Activated CD8-positive, alpha-beta T cell treated with anti-CD3 and anti-CD28 coated beads for 36 hours (primary cell): ENCODE measurements around the gene HMX1. TPM values are rescaled to one million over a fixed set of nuclear protein-coding genes. Genes with fewer than 3 reads are reported as not detected.

Source experiments
- ATAC-seq: fragments of 200-7000 bp; cut with Tn5 transposase; one replicate; pipeline ENCODE4 v1.10.0; 2021; ENCODE audit warnings: mild to moderate bottlenecking, moderate library complexity
- CTCF ChIA-PET: fragments of 350-600 bp; sonication (Branson Sonifier 250); formaldehyde crosslinking; loops from one replicate; lab custom pipeline; 2021; ENCODE audit warnings: antibody characterized with exemption; lab: Charles Lee
- POLR2A ChIA-PET: fragments of 350-600 bp; sonication (Branson Sonifier 250); formaldehyde crosslinking; loops from one replicate; lab custom pipeline; 2021; ENCODE audit warnings: antibody characterized with exemption; lab: Charles Lee
- DNase-seq: peaks from one replicate; pipeline ENCODE4 v3.0.0-alpha.2; 2020
- H3K27ac Mint-ChIP-seq: one replicate; pipeline ENCODE4 v1.8.0; 2021; ENCODE audit warnings: mild to moderate bottlenecking, mixed read lengths
- H3K27me3 Mint-ChIP-seq: one replicate; pipeline ENCODE4 v1.8.0; 2021; ENCODE audit warnings: mixed read lengths
- H3K36me3 Mint-ChIP-seq: one replicate; pipeline ENCODE4 v1.8.0; 2021; ENCODE audit warnings: low read depth, mixed read lengths
- H3K4me1 Mint-ChIP-seq: one replicate; pipeline ENCODE4 v1.8.0; 2021; ENCODE audit warnings: low read depth, mixed read lengths
- H3K4me3 Mint-ChIP-seq: one replicate; pipeline ENCODE4 v1.8.0; 2021; ENCODE audit warnings: mild to moderate bottlenecking, moderate library complexity, mixed read lengths
- H3K9me3 Mint-ChIP-seq: one replicate; pipeline ENCODE4 v1.8.0; 2021; ENCODE audit warnings: mixed read lengths
- intact Hi-C: fragments of 100-400 bp; cut with micrococcal nuclease; formaldehyde crosslinking; loops from one replicate; pipeline ENCODE4 v1.10.0; 2022
- total RNA-seq, 2 experiments: library from RNA; stranded (reverse); gene quantifications; one replicate each; pipeline ENCODE4 v1.2.3, GENCODE V29; 2021
- TF ChIP-seq, protein P1 (sequence below): fragments of 200-600 bp; IDR thresholded peaks from one replicate; pipeline ENCODE4 v1.8.0; 2022; ENCODE audit warnings: antibody characterized with exemption, mild to moderate bottlenecking

The HMX1 gene
- total RNA-seq, 2 experiments from 2014 or later, result not detected

DNA sequence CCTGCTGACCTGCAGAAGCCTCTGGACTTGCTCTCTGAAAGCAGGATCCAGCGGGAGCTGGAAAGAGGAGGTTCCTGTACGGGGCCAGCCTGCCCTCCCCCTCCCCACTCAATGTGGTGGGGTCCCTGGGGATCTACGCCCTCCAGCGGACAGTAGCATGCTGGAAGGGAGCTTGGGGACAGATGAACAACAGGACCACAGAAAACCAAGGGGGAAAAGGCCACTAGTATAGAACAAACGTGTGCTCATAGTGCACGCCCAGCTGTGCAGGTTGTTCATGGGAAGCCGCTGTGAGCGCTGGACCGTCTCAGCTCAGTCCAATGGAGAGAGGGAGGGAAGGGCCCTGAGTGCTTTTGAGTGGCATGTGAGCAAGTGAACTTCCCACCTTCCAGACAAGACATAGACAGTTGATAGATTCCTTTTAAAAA lies 15.8 kb downstream of the HMX1 start:
- Mint-ChIP-seq H3K27me3 (peaks cover 51% of the 10 kb centered on the region), H3K9me3 (no peaks in the 10 kb centered on the region), H3K36me3 (no peaks in the 10 kb centered on the region), H3K27ac (no peak overlapping the region), H3K4me1 (peaks cover 5% of the 10 kb centered on the region), H3K4me3 (no peak overlapping the region)
- no peak for ATAC-seq
- POLR2A ChIA-PET, result no interaction called here
- DNase-seq, result no peak
- intact Hi-C loops, result no loop called here
- CTCF ChIA-PET, result no interaction called here
- TF ChIP-seq, protein P1, sequence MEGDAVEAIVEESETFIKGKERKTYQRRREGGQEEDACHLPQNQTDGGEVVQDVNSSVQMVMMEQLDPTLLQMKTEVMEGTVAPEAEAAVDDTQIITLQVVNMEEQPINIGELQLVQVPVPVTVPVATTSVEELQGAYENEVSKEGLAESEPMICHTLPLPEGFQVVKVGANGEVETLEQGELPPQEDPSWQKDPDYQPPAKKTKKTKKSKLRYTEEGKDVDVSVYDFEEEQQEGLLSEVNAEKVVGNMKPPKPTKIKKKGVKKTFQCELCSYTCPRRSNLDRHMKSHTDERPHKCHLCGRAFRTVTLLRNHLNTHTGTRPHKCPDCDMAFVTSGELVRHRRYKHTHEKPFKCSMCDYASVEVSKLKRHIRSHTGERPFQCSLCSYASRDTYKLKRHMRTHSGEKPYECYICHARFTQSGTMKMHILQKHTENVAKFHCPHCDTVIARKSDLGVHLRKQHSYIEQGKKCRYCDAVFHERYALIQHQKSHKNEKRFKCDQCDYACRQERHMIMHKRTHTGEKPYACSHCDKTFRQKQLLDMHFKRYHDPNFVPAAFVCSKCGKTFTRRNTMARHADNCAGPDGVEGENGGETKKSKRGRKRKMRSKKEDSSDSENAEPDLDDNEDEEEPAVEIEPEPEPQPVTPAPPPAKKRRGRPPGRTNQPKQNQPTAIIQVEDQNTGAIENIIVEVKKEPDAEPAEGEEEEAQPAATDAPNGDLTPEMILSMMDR, result no peak

DNA sequence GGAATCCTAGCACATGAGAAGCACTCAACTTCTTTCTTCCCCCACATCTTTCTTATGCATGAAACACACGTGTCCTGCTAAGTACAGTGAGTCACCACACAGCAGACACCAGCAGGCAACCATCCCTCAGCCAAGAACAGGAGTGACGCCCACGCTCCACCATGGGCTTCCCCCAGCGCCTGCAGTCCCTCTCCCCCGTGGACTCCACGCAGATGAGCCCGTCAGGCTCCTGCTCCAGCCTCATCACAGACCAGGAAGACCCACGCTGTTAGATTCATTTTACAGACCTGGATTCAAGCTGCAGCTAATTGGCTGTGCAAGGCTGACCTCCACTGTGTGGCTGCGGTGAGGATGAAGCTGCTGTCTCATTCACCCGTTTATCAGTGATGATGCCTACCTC lies 16.7 kb downstream of the HMX1 start:
- no peak overlapping the region for H3K27ac Mint-ChIP-seq
- ChIA-PET CTCF (no interaction called here), POLR2A (no interaction called here)
- H3K27me3 Mint-ChIP-seq, result peaks cover 46% of the 10 kb centered on the region
- no peak for DNase-seq
- no peak overlapping the region for H3K4me3 Mint-ChIP-seq
- no peaks in the 10 kb centered on the region for H3K9me3 Mint-ChIP-seq
- peaks cover 2% of the 10 kb centered on the region for H3K4me1 Mint-ChIP-seq
- TF ChIP-seq, protein P1, result no peak
- intact Hi-C loops, result no loop called here
- no peak for ATAC-seq
- H3K36me3 Mint-ChIP-seq, result no peaks in the 10 kb centered on the region

DNA sequence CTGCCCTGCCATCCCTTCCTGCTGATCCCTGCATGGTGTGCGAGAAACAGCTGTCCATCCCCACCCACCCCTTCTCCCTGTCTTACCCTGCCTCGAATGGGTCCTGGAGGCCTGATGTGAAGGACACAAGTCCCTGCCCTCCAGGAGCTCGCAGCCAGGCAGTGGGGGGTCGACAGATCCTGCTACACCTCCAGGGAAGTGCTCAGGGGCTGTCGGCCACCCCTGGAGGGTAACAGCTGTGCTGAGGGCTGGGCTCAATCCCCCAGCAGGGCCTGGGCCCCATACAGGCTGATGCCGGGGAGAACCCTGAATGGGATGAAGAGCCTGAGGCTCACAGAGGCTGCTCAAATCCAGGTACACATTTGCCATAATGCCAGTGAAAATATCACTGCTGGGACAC lies 17.6 kb downstream of the HMX1 start:
- ATAC-seq, result no peak
- Mint-ChIP-seq H3K4me1 (peaks cover 2% of the 10 kb centered on the region), H3K27me3 (peaks cover 39% of the 10 kb centered on the region), H3K27ac (no peak overlapping the region), H3K9me3 (no peaks in the 10 kb centered on the region), H3K4me3 (no peak overlapping the region), H3K36me3 (no peaks in the 10 kb centered on the region)
- POLR2A ChIA-PET, result no interaction called here
- DNase-seq, result no peak
- TF ChIP-seq, protein P1, result no peak
- intact Hi-C loops, result no loop called here
- CTCF ChIA-PET, result no interaction called here

DNA sequence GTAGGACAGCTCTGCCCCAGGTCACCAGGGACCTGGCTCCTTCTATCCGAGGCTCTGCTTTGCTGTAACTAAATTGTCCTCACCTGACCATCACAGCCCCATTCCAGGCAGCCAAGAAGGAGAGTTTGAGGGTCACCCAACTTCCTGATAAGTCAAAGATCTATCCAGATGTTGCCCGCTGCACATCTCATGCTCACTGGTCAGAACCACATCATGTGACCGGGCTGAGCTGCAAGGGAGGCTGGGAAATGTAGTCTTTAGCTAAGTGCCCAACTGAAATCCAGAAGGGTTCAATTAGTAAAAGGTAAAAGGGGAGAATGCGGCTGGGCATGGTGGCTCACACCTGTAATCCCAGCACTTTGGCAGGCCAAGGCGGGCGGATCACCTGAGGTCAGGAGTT lies 18.4 kb downstream of the HMX1 start:
- no peaks in the 10 kb centered on the region for H3K36me3 Mint-ChIP-seq
- TF ChIP-seq, protein P1, result no peak
- no peaks in the 10 kb centered on the region for H3K9me3 Mint-ChIP-seq
- intact Hi-C loops, result no loop called here
- no peak overlapping the region for H3K4me3 Mint-ChIP-seq
- ChIA-PET CTCF (no interaction called here), POLR2A (no interaction called here)
- DNase-seq, result no peak
- H3K27ac Mint-ChIP-seq, result no peak overlapping the region
- ATAC-seq, result no peak
- H3K27me3 Mint-ChIP-seq, result peaks cover 40% of the 10 kb centered on the region
- peaks cover 2% of the 10 kb centered on the region for H3K4me1 Mint-ChIP-seq

DNA sequence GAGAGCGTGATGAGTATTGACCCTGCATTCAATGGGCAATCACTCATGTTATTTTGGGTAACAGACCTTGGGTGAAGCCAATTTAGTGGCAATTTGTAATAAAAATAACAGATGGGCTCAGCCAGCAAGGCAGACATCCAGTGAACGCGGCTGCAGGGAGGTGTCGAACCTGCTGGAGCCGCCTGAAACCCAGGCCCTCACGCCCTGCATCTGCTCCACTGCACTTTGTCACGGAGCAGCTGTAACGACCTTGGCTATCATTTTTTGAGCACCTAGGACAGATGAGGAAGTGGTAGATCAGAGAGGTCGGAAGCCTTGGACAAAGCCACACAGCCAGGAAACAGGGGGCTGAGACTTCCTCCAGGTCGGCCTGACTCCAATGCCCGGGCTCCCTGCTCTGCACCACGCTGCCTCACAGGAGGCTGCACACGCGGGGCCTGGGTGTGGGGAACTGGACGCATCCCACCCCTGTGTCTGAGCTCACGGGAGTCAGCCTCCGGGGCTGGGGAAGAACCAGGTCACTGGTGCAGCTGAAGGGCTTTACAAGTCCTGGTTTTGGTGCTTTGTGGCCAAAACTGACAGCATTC lies 19.4 kb downstream of the HMX1 start:
- no peaks in the 10 kb centered on the region for H3K4me1 Mint-ChIP-seq
- POLR2A ChIA-PET, result no interaction called here
- no peaks in the 10 kb centered on the region for H3K9me3 Mint-ChIP-seq
- TF ChIP-seq, protein P1, result no peak
- H3K36me3 Mint-ChIP-seq, result no peaks in the 10 kb centered on the region
- peaks cover 36% of the 10 kb centered on the region for H3K27me3 Mint-ChIP-seq
- no peak overlapping the region for H3K4me3 Mint-ChIP-seq
- DNase-seq (no peak), ATAC-seq (no peak)
- CTCF ChIA-PET, result no interaction called here
- H3K27ac Mint-ChIP-seq, result no peak overlapping the region
- intact Hi-C loops, result no loop called here
